ENCODE measurements around the gene PTCSC3.

The PTCSC3 gene

GRCh38 chr14:36161776-36162175 lies 14.7 kb downstream of the PTCSC3 start:
- DNase-seq (ENCODE audit: extremely low read depth, low read depth): no peak
- no peak for TF ChIP-seq CTCF (IDR thresholded peaks at IDR 0.05; ENCODE audit: low read depth, low read length)

- TF ChIP-seq CTCF (IDR thresholded peaks at IDR 0.05; ENCODE audit: low read depth, low read length): no peak
- no peak for DNase-seq (ENCODE audit: extremely low read depth, low read depth)
Observed at GRCh38 chr14:36151335-36151734, 25.2 kb downstream of the PTCSC3 start.

- no peak for TF ChIP-seq CTCF (IDR thresholded peaks at IDR 0.05; ENCODE audit: low read depth, low read length)
- DNase-seq (ENCODE audit: extremely low read depth, low read depth): no peak
Observed at GRCh38 chr14:36134038-36134437, 42.5 kb downstream of the PTCSC3 start.

- TF ChIP-seq CTCF (IDR thresholded peaks at IDR 0.05; ENCODE audit: low read depth, low read length): no peak
- DNase-seq (ENCODE audit: extremely low read depth, low read depth): no peak
Observed at GRCh38 chr14:36132826-36133225, 43.7 kb downstream of the PTCSC3 start.

- TF ChIP-seq CTCF (IDR thresholded peaks at IDR 0.05; ENCODE audit: low read depth, low read length): no peak
- no peak for DNase-seq (ENCODE audit: extremely low read depth, low read depth)
Observed at GRCh38 chr14:36130186-36130585, 46.3 kb downstream of the PTCSC3 start.

GRCh38 chr14:36129181-36129580 lies 47.3 kb downstream of the PTCSC3 start:
- DNase-seq (ENCODE audit: extremely low read depth, low read depth): no peak
- no peak for TF ChIP-seq CTCF (IDR thresholded peaks at IDR 0.05; ENCODE audit: low read depth, low read length)

GRCh38 chr14:36113341-36113740 lies 63.2 kb downstream of the PTCSC3 start:
- no peak for TF ChIP-seq CTCF (IDR thresholded peaks at IDR 0.05; ENCODE audit: low read depth, low read length)
- no peak for DNase-seq (ENCODE audit: extremely low read depth, low read depth)

Measured in AG09319 (cell line).